Activated T-cell treated with anti-CD3 and anti-CD28 coated beads, Interleukin-2, amount 50 U/mL, for 1 hour (primary cell): ENCODE results near the gene ERC2.

Experiments used
- DNase-seq: peaks from one replicate; pipeline ENCODE4 v3.0.0-alpha.2; 2020

ERC2 gene

DNA sequence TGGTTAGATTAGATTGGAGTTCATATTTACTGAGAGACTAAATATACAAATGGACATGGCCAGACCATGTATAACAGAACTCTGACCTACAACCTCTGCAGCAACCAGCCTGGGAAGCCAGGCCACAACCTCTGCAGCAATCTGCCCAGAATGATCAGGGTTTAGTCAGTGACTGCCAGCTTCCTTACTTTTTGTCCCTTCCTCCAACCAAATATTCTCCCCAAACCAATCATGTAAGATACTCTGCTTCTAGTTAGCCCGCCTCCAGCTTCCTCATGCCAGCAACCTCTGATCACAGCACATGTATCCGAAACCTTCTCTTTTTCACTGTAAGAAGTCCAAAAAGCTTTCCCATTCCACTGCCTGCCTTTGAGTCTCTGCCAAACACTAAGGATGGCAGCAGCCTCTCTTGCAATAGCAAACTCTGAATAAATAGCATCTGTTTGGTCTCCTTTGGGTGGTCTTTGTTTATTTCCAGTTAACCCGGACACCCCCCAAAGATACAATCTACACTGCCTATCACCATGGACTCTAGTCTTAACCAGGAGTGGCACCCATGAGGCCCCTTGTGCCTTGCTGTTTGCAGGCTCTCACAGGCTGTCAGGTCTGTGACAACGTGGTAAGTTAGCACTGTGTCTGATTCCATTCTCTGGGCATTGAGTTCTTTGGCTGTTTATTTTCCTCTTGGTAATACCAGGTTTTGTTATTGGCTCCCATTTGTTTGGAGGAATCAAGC is 102.2 kb downstream of the ERC2 start:
- no peak for DNase-seq

DNA sequence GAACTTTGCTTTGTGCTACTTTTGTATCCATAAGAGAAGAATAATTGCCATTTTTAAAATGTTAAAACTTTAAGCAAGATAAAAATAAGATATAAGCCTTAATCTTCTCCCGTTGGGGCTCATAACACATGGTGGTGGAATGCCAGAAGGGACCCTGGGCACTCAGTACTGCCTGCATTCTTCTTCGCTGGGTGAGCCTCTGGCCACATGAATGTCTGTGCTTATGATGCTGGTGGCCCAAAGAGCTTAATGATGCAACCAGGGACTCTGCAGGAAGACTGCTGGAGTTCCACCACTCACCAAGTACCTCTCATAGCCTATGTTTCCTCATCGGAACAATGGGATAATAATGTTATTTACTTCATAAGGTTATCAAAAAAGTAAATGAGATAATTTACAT is 103.6 kb downstream of the ERC2 start:
- DNase-seq, result no peak

DNA sequence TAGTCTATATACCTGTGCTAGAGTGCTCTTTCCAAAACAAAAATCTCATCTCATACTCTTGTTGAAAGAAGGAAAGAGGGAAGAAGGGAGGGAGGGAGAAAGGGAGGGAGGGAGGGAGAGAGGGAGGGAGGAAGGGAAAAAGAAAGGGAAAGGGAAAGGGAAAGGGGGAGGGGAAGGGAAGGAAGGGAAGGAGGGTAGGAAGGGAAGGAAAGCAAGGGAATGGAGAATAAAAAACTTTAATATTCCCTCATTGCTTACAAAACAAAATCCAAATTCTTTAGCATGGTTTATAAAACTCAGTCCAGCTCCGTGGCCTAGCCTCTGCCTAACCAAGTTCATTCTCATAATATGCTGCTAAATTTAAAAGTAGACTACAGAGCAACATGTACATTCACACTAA is 104.5 kb downstream of the ERC2 start:
- no peak for DNase-seq

DNA sequence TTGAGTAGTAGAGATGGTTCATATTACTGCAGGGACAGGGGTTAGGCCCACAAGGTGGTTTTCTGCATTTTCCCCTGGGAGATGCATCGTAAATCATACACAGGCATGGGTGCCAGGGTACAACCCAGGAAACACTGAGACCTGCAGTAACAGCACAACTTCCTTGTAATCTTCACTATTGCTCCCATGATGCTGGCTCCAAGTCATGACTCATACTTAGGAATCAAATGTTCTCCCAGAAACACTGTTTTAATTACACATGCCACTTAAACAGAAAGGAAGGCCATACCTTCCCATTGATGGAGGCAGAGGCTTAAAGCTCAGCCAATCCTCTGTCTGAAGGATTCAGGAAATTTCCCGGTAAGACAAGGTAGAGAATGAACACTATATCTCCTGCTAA is 106.5 kb downstream of the ERC2 start:
- no peak for DNase-seq

DNA sequence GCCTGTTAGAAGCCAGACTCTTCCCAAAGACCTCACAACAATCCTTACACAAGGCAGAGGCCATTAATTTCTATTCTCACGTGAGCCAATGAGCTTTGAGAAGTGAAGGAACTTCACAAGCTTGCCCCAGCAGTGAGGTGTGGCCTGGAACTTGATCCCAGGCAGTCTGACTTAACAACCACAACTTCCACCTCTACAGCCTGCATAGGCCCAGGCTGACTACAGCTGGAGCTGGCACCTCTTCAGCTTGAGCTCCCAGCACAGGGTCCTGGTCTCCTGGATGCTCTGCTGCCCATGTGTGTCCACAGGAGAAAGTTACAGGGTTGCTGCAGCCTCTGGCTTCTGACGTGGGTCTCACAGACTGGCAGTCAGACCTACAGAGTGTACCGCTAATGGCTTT is 111.0 kb downstream of the ERC2 start:
- no peak for DNase-seq

DNA sequence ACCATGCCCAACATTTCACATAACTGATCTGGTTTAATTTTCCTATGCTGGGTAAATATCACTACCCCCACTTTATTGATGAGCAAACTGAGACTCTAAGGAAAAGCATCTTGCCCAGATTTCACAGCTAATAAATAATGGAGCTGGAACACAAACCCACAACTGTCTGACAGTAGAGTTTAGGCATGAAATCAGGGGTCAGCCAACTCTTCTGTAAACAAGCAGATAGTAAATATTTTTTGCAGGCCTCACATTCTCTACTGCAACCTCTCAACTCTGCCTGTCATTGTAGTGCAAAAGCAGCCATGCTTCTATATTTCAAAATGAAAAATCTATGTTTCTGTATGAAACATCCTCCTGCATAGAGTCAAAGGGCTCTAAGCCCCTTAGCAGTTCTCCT is 111.5 kb downstream of the ERC2 start:
- no peak for DNase-seq

DNA sequence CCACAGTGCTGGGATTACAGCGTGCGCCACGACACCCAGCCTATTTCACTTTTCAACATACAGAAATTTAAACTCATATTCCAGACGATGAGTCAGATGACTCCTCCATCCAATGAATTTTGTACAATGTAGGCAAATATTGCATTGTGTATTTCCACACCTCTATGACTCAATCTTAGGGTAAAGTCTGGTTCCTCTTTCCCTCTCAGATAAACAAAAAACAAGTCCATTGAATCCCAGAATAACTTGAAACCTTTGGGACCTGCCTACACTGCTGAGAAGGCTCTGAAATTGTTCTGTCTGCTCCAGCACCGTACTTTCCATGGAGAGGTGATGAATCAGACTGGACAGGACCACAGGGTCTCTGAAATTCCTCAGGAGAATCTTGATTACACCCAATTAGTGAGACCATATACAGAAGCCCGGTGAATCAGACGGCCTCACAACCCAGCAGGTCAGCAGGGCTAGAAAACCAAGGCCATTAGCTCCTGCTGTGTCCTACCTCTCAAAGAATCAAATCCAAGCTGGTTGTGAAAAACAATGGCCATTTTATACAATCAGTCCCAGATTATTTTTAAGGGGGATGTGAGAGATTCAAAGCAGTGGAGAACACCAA is 112.6 kb downstream of the ERC2 start:
- no peak for DNase-seq

DNA sequence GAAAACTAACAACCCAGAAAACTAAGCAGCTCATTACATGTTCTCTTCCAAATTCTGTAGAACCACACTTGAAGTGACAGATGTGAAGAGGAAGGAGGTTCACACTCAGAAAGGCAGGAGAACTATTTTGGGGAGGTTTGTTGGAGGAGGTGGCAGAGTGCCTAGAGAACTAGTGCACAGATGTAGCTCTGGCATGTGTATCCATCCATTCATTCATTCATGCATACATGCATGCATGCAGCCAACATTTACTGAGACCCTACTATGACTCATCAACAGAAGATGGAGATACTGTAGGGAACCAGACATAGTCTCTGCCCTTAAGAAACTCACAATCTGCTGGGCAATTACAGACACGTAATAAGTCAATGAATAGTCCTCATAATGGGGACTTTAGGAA is 116.7 kb downstream of the ERC2 start:
- DNase-seq, result no peak

DNA sequence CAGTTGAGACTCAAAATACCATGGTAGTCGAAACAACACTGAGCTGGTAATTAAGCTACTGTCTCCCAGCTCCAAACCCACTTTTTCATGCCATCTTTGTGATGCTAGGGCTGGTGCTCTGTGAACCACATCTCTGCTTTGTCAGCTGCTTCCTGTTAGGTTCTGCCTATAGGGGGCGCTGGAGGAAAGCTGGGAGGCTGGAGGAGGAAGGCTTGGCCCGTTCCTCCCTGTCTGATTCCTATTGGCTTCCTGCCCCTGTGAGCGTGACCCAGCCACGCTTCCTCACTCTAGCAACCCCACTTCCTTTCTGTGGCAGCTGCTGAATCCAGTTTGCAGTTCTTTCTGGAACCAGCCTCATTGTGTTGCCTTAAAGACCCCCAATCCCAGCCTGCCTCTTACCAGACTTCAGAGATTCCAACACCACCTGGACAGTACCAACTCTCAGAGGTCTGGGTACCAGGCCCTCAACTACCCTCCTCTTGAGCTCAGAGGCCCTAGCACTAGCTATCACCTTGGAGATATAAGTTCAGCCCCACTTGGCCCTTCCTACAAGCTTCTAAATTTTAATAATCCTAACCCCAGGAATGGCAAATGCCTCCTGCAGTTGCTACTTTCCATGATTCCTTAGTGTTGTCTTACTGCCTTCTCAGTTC is 120.9 kb downstream of the ERC2 start:
- no peak for DNase-seq

DNA sequence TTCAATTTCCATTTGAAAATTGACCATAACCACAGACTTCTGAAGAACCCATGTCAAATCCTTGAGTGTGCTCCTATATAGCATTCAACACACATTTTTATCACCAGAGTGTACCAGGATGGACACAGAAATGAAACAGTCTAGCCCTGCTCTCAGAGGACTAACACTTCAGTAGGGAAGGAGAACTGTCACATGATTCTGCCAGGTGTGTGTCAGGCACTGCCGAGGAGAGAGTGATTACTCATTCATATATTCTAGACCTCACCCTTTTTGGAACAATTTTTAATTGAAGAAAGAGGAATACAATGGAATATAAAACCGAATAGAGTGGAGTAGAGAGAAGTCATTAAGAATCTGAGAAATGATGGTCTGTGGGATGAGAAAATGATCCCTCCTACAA is 125.8 kb downstream of the ERC2 start:
- no peak for DNase-seq

DNA sequence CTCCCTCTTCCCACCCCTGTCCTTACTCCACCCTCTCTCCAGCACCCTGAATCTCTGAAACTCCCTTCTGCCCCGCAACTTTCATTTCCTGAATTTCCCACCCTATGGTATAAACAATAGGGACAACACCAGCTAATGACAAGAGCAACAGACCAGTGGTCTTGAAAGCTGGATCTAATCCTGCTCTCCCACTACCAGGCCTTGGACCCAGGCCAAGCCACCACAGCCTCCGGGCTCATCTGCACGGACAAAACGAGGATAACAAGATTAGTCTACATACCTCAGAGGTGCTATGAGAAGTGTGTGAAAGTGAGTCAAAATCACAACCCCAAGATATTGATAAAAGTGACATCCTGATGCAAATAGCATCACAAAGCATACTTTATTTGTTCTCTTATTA is 128.6 kb downstream of the ERC2 start:
- DNase-seq, result no peak

DNA sequence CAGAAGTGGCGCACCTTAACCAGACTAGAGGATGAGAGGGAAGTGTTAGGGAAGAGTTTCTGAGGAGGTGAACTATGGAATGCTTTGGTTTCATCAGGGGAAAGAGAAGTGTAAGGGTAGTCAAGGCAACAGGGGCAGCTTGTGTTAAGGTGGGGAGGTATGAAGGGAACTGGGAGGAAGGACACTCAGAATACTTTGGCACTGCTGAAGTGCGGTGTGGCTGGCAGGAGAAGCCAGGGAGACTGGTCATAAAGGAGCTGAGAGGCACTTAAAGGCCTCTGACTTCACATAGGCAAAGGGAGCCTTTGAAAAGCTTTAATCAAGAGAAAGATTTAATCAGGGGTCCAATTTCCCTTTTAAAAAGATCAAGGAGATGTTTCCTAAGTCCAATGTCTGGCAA is 129.0 kb downstream of the ERC2 start:
- no peak for DNase-seq

DNA sequence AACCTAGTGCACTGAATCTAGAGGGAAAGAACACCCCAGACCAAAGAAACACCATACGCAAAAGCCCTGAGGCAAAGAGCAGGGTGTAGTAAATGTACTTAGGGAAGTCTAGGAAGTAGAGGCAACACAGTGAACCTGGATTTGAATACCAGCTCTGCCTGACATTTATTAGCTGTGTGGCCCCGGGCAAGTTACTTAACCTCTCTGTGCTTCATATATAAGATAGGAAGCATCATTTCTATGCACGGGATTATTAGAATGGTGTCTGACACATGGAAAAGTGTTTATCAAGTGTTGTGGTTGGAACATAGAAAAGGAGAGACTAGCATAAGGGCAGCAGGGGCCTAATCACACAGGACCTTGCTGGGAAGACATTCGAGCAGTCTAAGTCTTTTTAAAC is 132.2 kb downstream of the ERC2 start:
- no peak for DNase-seq

DNA sequence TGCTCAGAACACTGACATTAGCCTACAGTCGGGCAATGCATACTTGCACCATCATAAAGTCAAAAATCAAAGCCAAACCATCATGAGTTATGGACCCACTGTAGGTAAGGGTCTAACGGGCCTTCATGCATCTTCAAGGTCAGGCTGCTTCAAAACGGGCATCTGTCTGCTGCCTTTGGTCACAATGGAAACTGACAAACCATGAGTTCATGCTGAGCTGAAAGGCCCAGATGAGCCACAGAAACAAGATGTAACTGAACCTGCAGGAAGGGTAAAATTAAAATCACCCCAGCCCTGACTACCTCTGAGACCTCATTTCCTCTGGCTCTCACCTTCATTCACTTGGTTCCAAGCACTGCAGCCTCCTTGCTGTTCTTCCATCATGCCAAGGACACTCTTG is 143.8 kb downstream of the ERC2 start:
- DNase-seq, result no peak

DNA sequence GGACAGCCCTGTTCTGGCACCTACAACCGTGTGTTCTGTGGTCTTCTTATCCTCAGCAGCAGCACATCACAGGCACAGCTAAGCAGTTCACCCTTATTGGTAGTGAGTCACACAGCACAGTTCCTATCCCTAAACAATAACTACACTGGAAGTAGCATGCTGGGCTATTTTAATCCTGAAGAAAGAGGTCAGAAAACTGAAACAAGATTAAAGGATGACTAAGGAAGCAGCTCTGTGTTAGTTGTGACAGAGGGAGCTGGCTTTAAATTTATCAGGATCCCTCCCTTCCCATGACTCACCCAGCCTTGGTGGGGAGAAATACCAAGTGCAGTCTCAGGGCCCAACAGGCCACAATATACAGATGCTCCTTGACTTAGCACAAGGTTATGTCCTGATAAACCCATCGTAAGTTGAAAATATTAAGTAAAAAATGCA is 144.3 kb downstream of the ERC2 start:
- DNase-seq, result no peak

DNA sequence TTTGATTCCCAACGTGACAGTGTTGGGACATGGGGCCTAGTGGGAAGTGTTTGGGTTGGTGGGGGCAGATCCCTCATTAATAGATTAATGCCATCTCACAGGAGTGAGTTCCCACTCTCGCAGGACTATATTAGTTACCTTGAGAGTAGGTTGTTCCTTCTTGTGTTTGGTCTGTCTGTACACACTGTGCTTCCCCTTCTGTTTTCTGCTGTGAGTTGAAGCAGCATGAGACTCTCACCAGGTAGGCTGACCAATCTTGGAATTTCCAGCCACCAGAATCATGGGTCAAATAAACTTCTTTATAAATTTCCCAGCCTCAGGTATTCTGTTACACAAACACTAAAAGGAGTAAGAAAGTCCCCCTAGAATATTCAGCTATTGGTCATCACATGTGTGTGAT is 145.4 kb downstream of the ERC2 start:
- no peak for DNase-seq

DNA sequence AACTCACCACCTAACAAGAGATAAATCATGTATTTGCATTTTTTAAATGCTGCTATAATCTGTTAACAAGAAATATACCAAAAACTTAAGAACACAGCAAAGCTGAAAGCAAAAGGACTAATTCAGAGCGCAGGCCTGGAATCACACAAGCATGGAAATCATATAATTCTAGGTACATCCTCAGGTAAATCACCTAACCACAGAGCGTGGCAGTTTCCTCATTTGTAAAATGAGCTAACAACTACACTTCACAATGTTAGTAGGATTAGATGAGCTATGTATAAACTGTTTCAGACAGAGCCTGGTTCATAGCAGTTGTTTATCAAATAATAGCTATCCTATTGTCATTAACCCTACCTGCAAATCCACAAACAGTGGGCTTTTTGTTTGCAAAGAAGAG is 146.4 kb downstream of the ERC2 start:
- no peak for DNase-seq

DNA sequence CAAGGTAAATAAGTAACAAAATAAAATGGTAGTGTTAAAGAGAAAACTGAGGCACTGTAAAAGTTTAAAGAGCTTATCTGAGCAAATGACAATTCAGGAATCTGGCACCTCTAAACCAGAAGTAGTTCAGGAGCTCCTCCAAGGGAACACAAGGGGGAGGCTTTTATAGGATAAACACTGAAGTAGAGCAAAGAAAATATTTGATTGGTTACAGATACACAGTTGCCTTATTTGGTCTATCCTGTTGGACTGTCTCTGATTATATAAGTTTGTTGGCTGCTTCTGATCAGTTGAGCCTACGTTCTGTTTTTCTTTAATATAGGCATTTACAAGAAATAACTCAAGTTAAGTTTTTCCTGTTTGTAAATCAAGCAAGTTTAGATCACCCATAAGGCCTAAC is 146.9 kb downstream of the ERC2 start:
- DNase-seq, result no peak

DNA sequence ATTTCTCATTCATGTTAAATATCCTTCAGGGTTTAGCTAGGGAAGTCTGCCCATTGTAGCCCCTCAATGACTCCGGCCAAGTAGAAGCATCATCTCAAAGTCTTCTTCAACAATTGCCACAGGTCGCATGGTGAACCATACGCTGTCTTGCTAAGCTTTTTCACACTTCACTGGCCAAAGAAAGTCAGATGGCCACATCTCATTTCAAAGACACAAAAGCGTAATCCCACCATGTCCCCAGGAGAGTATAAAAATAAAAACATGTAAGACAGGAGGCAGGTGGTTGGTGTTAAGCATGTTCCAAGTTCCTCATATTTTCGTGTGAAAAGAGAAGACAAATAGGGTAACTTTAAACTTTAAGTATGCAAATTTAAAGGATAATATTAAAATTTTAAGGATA is 147.4 kb downstream of the ERC2 start:
- DNase-seq, result no peak

DNA sequence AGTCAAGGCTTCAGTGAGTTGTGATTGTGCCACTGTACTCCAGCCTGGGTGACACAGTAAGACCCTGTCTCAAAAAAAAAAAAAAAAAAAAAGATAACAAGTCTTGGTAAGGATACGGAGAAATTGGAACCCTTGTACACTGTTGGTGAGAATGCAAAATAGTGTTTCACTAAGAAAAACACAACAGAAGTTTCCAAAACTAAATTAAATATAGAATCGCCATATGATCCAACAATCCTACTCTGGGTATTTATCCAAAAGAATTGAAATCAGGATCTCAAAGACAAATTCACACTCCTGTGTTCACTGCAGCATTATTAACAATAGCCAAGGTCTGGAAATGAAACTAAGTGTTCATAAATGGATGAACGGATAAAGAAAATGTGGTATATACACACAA is 149.4 kb downstream of the ERC2 start:
- no peak for DNase-seq

DNA sequence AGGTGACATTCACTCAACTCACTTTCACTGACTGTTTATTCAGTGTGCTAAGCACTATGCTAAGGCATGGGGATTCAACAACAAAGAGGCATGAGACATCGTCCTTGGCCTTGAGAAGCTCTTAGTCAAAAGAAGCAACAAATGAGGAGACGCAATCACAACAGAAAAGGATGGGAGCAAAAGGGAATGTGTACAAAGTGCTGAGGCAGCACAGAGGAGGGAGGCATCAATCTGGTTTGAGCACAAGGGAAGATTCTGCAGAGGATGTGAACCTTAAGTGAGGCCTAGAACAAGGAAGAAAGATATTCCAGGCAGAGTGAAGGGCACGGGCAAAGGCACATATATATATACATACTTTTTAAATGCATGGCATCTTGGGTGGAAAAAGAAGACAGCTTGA is 151.3 kb downstream of the ERC2 start:
- no peak for DNase-seq

DNA sequence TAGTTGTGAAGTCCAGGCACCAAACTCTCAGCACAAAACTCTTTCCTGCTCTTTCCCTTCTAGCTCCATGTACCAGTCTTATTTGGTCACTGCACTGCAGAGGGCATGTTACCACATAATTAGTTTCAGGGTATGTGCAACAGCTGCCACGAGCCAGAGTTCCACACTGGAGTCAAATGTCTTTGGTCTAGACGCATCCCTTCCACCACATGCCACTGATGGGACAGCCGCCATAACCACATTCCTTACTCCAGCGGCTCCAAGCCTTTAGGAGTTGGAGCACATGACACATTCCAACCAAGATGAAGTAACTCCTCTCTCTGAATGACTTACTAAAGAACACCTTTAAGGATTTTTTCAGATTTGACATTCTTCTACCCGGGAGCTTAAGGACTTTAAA is 153.4 kb downstream of the ERC2 start:
- no peak for DNase-seq

DNA sequence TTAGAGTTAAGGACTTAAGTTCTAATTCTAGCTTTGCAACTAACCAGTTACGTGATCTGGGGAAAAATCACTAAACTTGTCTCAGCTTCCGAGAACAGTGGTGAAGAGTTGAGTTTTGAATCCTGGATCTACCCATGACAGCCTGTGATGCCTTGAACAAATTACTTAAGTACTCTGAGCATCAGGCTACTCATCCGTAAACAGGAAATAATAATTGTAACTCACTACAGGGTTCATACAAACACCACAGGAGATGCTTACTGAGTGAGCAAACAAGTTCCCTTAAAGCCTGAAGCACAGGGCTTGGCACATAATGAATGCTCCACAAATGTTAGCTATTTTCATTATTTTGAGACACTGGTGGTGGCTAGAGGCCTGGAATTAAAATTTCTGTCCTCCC is 158.8 kb downstream of the ERC2 start:
- DNase-seq, result no peak

DNA sequence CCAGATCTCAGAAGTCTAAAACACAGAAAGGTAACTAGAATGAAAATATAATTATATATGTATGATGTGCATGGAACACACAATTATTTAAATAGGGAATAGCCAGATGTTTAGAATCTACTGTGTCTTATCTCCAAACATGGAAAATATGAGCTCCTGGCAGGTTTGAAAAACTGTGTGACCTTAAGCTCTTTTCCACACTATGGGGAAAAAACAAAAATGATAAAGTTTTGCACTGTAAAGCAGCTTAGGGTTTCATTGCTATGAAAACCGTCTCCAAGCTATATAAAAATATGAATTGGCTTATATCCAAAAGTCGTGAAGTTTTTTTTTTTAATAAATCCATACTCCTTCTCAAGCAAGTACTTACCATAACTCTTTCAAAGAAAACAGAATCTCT is 159.8 kb downstream of the ERC2 start:
- no peak for DNase-seq

DNA sequence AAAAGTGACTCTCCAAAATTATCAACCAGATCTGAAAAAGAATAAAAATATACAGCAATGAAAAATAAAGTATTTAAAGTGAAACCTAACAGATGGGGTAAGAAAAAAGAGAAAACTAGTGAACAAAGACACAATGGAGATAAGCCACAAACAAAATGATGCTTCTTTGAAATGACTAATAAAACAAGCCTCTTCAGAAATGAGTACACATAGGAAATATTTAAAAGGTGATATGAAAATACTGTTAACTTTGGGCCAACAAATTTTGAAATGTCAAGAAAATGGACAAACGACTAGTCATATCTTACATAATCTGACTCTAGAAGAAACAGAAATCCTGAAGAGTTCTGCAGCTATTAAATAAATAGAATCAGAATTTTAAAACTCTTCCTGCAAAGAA is 164.2 kb downstream of the ERC2 start:
- no peak for DNase-seq
